ENCODE measurements around the gene MPEG1.

The MPEG1 gene

DNA sequence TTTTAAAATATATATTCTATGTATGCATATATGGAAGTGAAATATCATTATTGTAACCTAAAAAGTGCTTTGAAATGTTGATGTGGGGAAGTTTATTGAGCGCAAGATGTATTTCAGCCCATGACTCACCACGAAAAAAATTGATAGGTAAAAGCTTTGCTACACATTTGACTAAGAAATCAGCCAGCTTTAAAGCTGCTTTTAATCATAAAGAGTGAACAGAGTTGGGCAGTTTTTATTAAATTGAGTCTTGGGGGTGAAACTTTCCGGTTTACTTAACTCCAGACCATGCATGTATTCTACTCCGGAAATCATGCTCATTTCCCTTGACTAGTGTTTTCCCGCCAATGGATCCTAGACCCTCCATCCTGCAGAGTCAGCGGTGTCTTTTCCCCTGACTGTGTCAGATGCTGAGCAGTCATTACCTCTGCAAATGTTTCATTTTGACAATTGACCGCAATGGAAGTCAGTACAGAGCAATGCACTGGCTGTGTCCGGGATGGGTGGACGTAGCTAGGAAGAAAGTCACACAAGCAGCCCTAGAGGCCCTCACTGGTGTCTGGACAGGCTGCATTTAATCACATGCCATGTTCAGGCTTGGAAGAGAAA is 47.2 kb upstream of the MPEG1 start:
- ATAC-seq: no peak
- TF ChIP-seq RARB (CRISPR knock-in tag; IDR thresholded peaks at IDR 0.05): no peak
- no peak for TF ChIP-seq CSDC2 (CRISPR knock-in tag; IDR thresholded peaks at IDR 0.05)
- no peak for TF ChIP-seq ARNTL (CRISPR knock-in tag; IDR thresholded peaks at IDR 0.05; ENCODE audit: borderline replicate concordance, low read depth)
- TF ChIP-seq, protein P1, sequence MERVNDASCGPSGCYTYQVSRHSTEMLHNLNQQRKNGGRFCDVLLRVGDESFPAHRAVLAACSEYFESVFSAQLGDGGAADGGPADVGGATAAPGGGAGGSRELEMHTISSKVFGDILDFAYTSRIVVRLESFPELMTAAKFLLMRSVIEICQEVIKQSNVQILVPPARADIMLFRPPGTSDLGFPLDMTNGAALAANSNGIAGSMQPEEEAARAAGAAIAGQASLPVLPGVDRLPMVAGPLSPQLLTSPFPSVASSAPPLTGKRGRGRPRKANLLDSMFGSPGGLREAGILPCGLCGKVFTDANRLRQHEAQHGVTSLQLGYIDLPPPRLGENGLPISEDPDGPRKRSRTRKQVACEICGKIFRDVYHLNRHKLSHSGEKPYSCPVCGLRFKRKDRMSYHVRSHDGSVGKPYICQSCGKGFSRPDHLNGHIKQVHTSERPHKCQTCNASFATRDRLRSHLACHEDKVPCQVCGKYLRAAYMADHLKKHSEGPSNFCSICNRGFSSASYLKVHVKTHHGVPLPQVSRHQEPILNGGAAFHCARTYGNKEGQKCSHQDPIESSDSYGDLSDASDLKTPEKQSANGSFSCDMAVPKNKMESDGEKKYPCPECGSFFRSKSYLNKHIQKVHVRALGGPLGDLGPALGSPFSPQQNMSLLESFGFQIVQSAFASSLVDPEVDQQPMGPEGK (CRISPR knock-in tag; IDR thresholded peaks at IDR 0.05; ENCODE audit: borderline replicate concordance): no peak
- TF ChIP-seq SNAI2 (CRISPR knock-in tag; IDR thresholded peaks at IDR 0.05): no peak
- TF ChIP-seq ZFP30 (CRISPR knock-in tag; IDR thresholded peaks at IDR 0.05): no peak
- TF ChIP-seq, protein P2, sequence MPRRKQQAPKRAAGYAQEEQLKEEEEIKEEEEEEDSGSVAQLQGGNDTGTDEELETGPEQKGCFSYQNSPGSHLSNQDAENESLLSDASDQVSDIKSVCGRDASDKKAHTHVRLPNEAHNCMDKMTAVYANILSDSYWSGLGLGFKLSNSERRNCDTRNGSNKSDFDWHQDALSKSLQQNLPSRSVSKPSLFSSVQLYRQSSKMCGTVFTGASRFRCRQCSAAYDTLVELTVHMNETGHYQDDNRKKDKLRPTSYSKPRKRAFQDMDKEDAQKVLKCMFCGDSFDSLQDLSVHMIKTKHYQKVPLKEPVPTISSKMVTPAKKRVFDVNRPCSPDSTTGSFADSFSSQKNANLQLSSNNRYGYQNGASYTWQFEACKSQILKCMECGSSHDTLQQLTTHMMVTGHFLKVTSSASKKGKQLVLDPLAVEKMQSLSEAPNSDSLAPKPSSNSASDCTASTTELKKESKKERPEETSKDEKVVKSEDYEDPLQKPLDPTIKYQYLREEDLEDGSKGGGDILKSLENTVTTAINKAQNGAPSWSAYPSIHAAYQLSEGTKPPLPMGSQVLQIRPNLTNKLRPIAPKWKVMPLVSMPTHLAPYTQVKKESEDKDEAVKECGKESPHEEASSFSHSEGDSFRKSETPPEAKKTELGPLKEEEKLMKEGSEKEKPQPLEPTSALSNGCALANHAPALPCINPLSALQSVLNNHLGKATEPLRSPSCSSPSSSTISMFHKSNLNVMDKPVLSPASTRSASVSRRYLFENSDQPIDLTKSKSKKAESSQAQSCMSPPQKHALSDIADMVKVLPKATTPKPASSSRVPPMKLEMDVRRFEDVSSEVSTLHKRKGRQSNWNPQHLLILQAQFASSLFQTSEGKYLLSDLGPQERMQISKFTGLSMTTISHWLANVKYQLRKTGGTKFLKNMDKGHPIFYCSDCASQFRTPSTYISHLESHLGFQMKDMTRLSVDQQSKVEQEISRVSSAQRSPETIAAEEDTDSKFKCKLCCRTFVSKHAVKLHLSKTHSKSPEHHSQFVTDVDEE (CRISPR knock-in tag; IDR thresholded peaks at IDR 0.05): no peak
- TF ChIP-seq TOX (CRISPR knock-in tag; IDR thresholded peaks at IDR 0.05; ENCODE audit: borderline replicate concordance): no peak
- TF ChIP-seq, protein P3, sequence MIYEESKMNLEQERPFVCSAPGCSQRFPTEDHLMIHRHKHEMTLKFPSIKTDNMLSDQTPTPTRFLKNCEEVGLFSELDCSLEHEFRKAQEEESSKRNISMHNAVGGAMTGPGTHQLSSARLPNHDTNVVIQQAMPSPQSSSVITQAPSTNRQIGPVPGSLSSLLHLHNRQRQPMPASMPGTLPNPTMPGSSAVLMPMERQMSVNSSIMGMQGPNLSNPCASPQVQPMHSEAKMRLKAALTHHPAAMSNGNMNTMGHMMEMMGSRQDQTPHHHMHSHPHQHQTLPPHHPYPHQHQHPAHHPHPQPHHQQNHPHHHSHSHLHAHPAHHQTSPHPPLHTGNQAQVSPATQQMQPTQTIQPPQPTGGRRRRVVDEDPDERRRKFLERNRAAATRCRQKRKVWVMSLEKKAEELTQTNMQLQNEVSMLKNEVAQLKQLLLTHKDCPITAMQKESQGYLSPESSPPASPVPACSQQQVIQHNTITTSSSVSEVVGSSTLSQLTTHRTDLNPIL (CRISPR knock-in tag; IDR thresholded peaks at IDR 0.05; ENCODE audit: low read depth): no peak
- no peak for TF ChIP-seq BACH2 (CRISPR knock-in tag; IDR thresholded peaks at IDR 0.05; ENCODE audit: borderline replicate concordance)
- TF ChIP-seq ZFP3 (CRISPR knock-in tag; IDR thresholded peaks at IDR 0.05): no peak
- no peak for TF ChIP-seq ZNF8 (CRISPR knock-in tag; IDR thresholded peaks at IDR 0.05)
- no peak for TF ChIP-seq ZNF70 (CRISPR knock-in tag; IDR thresholded peaks at IDR 0.05)

DNA sequence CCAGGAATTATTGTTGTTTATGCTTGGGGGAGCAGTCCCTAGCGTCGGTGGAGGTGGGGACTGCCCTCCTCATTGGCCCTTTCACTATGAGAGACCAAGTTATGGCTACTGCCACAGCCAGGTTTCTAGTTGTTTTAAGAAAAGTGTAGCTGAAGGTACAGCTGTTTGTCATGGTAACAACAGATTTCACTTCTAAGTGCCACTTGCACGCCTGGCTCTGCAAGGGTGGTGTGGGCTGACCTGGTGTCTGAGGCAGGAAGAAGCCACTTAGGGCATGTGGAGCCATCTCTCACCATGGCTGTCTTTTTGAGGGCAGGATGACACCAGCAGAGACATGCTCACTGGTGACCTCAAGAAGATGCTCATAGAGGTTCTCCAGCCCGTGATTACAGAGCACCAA is 46.3 kb upstream of the MPEG1 start:
- no peak for TF ChIP-seq BACH2 (CRISPR knock-in tag; IDR thresholded peaks at IDR 0.05; ENCODE audit: borderline replicate concordance)
- TF ChIP-seq, protein P4, sequence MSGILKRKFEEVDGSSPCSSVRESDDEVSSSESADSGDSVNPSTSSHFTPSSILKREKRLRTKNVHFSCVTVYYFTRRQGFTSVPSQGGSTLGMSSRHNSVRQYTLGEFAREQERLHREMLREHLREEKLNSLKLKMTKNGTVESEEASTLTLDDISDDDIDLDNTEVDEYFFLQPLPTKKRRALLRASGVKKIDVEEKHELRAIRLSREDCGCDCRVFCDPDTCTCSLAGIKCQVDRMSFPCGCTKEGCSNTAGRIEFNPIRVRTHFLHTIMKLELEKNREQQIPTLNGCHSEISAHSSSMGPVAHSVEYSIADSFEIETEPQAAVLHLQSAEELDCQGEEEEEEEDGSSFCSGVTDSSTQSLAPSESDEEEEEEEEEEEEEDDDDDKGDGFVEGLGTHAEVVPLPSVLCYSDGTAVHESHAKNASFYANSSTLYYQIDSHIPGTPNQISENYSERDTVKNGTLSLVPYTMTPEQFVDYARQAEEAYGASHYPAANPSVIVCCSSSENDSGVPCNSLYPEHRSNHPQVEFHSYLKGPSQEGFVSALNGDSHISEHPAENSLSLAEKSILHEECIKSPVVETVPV (CRISPR knock-in tag; IDR thresholded peaks at IDR 0.05): no peak
- no peak for TF ChIP-seq GLIS3 (CRISPR knock-in tag; IDR thresholded peaks at IDR 0.05)
- TF ChIP-seq, protein P5, sequence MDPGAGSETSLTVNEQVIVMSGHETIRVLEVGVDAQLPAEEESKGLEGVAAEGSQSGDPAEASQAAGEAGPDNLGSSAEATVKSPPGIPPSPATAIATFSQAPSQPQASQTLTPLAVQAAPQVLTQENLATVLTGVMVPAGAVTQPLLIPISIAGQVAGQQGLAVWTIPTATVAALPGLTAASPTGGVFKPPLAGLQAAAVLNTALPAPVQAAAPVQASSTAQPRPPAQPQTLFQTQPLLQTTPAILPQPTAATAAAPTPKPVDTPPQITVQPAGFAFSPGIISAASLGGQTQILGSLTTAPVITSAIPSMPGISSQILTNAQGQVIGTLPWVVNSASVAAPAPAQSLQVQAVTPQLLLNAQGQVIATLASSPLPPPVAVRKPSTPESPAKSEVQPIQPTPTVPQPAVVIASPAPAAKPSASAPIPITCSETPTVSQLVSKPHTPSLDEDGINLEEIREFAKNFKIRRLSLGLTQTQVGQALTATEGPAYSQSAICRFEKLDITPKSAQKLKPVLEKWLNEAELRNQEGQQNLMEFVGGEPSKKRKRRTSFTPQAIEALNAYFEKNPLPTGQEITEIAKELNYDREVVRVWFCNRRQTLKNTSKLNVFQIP (CRISPR knock-in tag; IDR thresholded peaks at IDR 0.05; ENCODE audit: borderline replicate concordance, low read depth): no peak
- TF ChIP-seq ZC3H10 (CRISPR knock-in tag; IDR thresholded peaks at IDR 0.05): no peak
- no peak for TF ChIP-seq ISL1 (CRISPR knock-in tag; IDR thresholded peaks at IDR 0.05)
- TF ChIP-seq, protein P1 (CRISPR knock-in tag; IDR thresholded peaks at IDR 0.05; ENCODE audit: borderline replicate concordance): no peak
- no peak for TF ChIP-seq ZFP30 (CRISPR knock-in tag; IDR thresholded peaks at IDR 0.05)
- no peak for TF ChIP-seq ARNTL (CRISPR knock-in tag; IDR thresholded peaks at IDR 0.05; ENCODE audit: borderline replicate concordance, low read depth)
- no peak for TF ChIP-seq ZNF565 (CRISPR knock-in tag; conservative IDR thresholded peaks at IDR 0.05; ENCODE audit: low read depth)
- TF ChIP-seq TOX (CRISPR knock-in tag; IDR thresholded peaks at IDR 0.05; ENCODE audit: borderline replicate concordance): no peak
- TF ChIP-seq ZNF70 (CRISPR knock-in tag; IDR thresholded peaks at IDR 0.05): no peak
- TF ChIP-seq, protein P3 (CRISPR knock-in tag; IDR thresholded peaks at IDR 0.05; ENCODE audit: low read depth): no peak
- no peak for TF ChIP-seq TCF4 (CRISPR knock-in tag; IDR thresholded peaks at IDR 0.05; ENCODE audit: borderline replicate concordance)
- no peak for ATAC-seq

All from SK-N-SH treated with all-trans-retinoic acid at 6 μM for 48 hours (cell line).